PC-3 (cell line): Measurements from ENCODE around the gene YTHDC2. TPM values are rescaled to one million over a fixed set of nuclear protein-coding genes. Genes with fewer than 3 reads are reported as not detected.

ENCODE experiments used
- ATAC-seq: fragments of 200-7000 bp; cut with Tn5 transposase; 2 replicates; pipeline ENCODE4 v1.9.1; 2020; ENCODE audit warnings: mild to moderate bottlenecking, moderate library complexity
- BruUV-seq: library from RNA; stranded (reverse); fragments of 400-500 nt; replicated peaks from 2 replicates; lab custom pipeline; 2021; lab: Mats Ljungman, UMichigan
- CTCF ChIA-PET: fragments of 300-600 bp; sonication (Branson Sonifier 250); formaldehyde crosslinking; loops from one replicate; lab custom pipeline; 2022; ENCODE audit warnings: antibody characterized with exemption; lab: Charles Lee
- POLR2A ChIA-PET: fragments of 300-600 bp; sonication (Branson Sonifier 250); formaldehyde crosslinking; loops from one replicate; lab custom pipeline; 2022; ENCODE audit warnings: antibody characterized with exemption; ENCODE audit not compliant: unreplicated experiment; lab: Charles Lee
- DNase-seq: peaks from one replicate; pipeline ENCODE4 v3.0.0-alpha.2; 2015
- H2AFZ ChIP-seq: fragments of 300-600 bp; sonication (generic); 2 replicates; pipeline ENCODE4 v1.6.0; 2016; ENCODE audit warnings: antibody characterized with exemption, low read length
- H3F3A ChIP-seq: fragments of 300-600 bp; sonication (generic); one replicate; pipeline ENCODE4 v1.6.0; 2017; ENCODE audit warnings: antibody characterized with exemption, low read length, control low read depth, mild to moderate bottlenecking; ENCODE audit not compliant: unreplicated experiment
- H3K27ac ChIP-seq: fragments of 300-600 bp; sonication (generic); 2 replicates; pipeline ENCODE4 v1.5.1; 2016; ENCODE audit warnings: mild to moderate bottlenecking, low read length
- H3K27me3 ChIP-seq: fragments of 300-600 bp; sonication (generic); 2 replicates; pipeline ENCODE4 v1.6.1; 2016; ENCODE audit warnings: low read length, mixed read lengths
- H3K36me3 ChIP-seq: fragments of 300-600 bp; sonication (generic); 2 replicates; pipeline ENCODE4 v1.6.1; 2016; ENCODE audit warnings: low read depth, mixed run types, low read length, mixed read lengths
- H3K4me1 ChIP-seq: fragments of 300-600 bp; sonication (generic); 2 replicates; pipeline ENCODE4 v1.5.1; 2016; ENCODE audit warnings: low read length; ENCODE audit not compliant: insufficient read depth
- H3K4me2 ChIP-seq: fragments of 300-600 bp; sonication (generic); 2 replicates; pipeline ENCODE4 v1.6.0; 2016; ENCODE audit warnings: low read length
- H3K4me3 ChIP-seq: fragments of 300-600 bp; sonication (generic); 2 replicates; pipeline ENCODE4 v1.5.1; 2016; ENCODE audit warnings: mild to moderate bottlenecking, low read length, mixed read lengths
- H3K79me2 ChIP-seq: fragments of 300-600 bp; sonication (generic); 2 replicates; pipeline ENCODE4 v1.6.1; 2017; ENCODE audit warnings: low read length, mixed read lengths
- H3K9ac ChIP-seq: fragments of 300-600 bp; sonication (generic); 2 replicates; pipeline ENCODE4 v1.6.0; 2016; ENCODE audit warnings: mild to moderate bottlenecking, low read length
- H3K9me2 ChIP-seq: fragments of 300-600 bp; sonication (generic); replicated peaks from 2 replicates; pipeline ENCODE4 v1.6.1; 2016; ENCODE audit warnings: mixed run types, low read length, mixed read lengths
- H3K9me3 ChIP-seq: fragments of 300-600 bp; sonication (generic); 2 replicates; pipeline ENCODE4 v1.6.1; 2016; ENCODE audit warnings: low read length, mixed read lengths
- H4K20me1 ChIP-seq: fragments of 300-600 bp; sonication (generic); 2 replicates; pipeline ENCODE4 v1.6.1; 2016; ENCODE audit warnings: low read length, mixed read lengths
- CTCF ChIP-seq: fragments of 300-600 bp; sonication (generic); conservative IDR thresholded peaks from 2 replicates; pipeline ENCODE4 v1.5.1; 2017; ENCODE audit warnings: antibody characterized with exemption, low read depth, mild to moderate bottlenecking, low read length
- EZH2 ChIP-seq: fragments of 300-600 bp; sonication (generic); IDR thresholded peaks from one replicate; pipeline ENCODE4 v1.6.1; 2017; ENCODE audit warnings: antibody characterized with exemption, mild to moderate bottlenecking, low read length; ENCODE audit not compliant: unreplicated experiment
- EZH2phosphoT487 ChIP-seq: fragments of 300-600 bp; sonication (generic); IDR thresholded peaks from 2 replicates; pipeline ENCODE4 v1.6.1; 2018; ENCODE audit warnings: mild to moderate bottlenecking, antibody characterized with exemption, low read length, borderline replicate concordance
- intact Hi-C: fragments of 100-400 bp; cut with micrococcal nuclease; formaldehyde crosslinking; loops from 2 replicates; pipeline ENCODE4 v1.9.0; 2023
- total RNA-seq: library from RNA; depleted of rRNA; stranded (reverse); fragments of >200 nt; gene quantifications from 2 replicates; pipeline ENCODE4 v1.2.3, GENCODE V29; 2014

The YTHDC2 gene
- total RNA-seq, 1 experiment from 2014 or later = 20.2 TPM

DNA sequence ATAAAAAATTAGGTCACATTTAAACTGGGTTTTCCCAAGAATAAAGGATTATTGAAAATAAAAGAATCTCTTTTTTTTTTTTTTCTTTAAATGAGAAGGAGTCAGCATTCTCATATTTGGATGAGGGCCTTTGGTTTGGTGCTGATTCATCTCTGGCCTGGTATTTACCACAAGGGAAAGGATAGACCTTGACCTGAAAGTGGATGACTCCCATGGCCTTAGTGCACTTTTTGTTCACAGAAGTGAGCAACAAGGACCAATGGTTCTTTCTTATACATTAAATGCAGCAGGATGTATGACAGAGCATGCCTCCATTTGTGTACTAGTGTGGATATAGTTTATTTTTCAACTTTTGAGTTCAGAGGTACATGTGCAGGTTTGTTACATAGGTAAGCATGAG lies 6.9 kb downstream of the YTHDC2 start:
- no peaks in the 10 kb centered on the region for H3F3A ChIP-seq
- ATAC-seq (no peak), DNase-seq (no peak)
- no peaks in the 10 kb centered on the region for H3K27me3 ChIP-seq
- no TSS peak for BruUV-seq
- no peak overlapping the region for H2AFZ ChIP-seq
- POLR2A ChIA-PET = no interaction called here
- intact Hi-C loops = no loop called here
- TF ChIP-seq EZH2 (no peak), EZH2phosphoT487 (no peak), CTCF (no peak)
- H3K9ac ChIP-seq = no peak overlapping the region
- H3K36me3 ChIP-seq = peaks cover 7% of the 10 kb centered on the region; the same call in 1 of the 2 replicates
- peaks cover 41% of the 10 kb centered on the region for H3K79me2 ChIP-seq
- H3K4me3 ChIP-seq = no peak overlapping the region
- CTCF ChIA-PET = no interaction called here
- H3K4me2 ChIP-seq = no peak overlapping the region
- H3K9me3 ChIP-seq = no peaks in the 10 kb centered on the region
- peaks cover 5% of the 10 kb centered on the region for H3K4me1 ChIP-seq
- 0 out of 2 replicates have a peak, but pooled peaks cover 9% of the 10 kb centered on the region for H4K20me1 ChIP-seq
- no peak overlapping the region for H3K27ac ChIP-seq
- H3K9me2 ChIP-seq = no peaks in the 10 kb centered on the region

DNA sequence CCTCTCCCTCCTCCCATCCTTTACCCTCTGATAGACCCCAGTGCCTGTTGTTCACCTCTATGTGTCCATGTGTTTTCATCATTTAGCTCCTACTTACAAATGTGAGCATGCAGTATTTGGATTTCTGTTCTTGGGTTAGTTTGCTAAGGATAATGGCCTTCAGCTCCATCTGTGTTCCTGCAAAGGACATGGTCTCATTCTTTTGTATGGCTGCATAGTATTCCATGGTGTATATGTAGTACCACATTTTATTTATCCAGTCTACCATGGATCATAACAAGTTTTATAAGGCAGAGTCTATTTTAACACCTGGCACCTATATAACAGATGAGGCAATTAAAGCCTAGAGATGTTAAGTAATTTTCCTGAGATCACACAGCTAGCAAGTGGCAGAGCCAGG lies 7.4 kb downstream of the YTHDC2 start:
- no peak for DNase-seq
- no peak overlapping the region for H3K27ac ChIP-seq
- H3K9me2 ChIP-seq = no peaks in the 10 kb centered on the region
- H3K79me2 ChIP-seq = peaks cover 36% of the 10 kb centered on the region
- H3K4me1 ChIP-seq = 0 out of 2 replicates have a peak, but pooled peaks cover under 1% of the 10 kb centered on the region
- no peak for TF ChIP-seq CTCF
- no peak for TF ChIP-seq EZH2phosphoT487
- no peak overlapping the region for H2AFZ ChIP-seq
- no peak overlapping the region for H3K4me3 ChIP-seq
- ATAC-seq = no peak
- CTCF ChIA-PET = no interaction called here
- H3K9me3 ChIP-seq = no peaks in the 10 kb centered on the region
- H3F3A ChIP-seq = no peaks in the 10 kb centered on the region
- 0 out of 2 replicates have a peak, but pooled peaks cover 9% of the 10 kb centered on the region for H4K20me1 ChIP-seq
- intact Hi-C loops = no loop called here
- no peak overlapping the region for H3K9ac ChIP-seq
- BruUV-seq = no TSS peak
- POLR2A ChIA-PET = no interaction called here
- H3K36me3 ChIP-seq = peaks cover 5% of the 10 kb centered on the region; the same call in 1 of the 2 replicates
- no peaks in the 10 kb centered on the region for H3K27me3 ChIP-seq
- no peak overlapping the region for H3K4me2 ChIP-seq

GRCh38 chr5:113523168-113523567 lies 9.7 kb downstream of the YTHDC2 start:
- no peak for TF ChIP-seq EZH2phosphoT487
- no peak for TF ChIP-seq EZH2

More at GRCh38 chr5:113523168-113523567, 9.7 kb downstream of the YTHDC2 start:
- no peaks in the 10 kb centered on the region for H3K9me3 ChIP-seq
- CTCF ChIA-PET = no interaction called here
- ATAC-seq (no peak), DNase-seq (no peak)
- intact Hi-C loops = no loop called here
- H3K27ac ChIP-seq = no peak overlapping the region
- H3K4me1 ChIP-seq = no peaks in the 10 kb centered on the region
- no peak overlapping the region for H3K9ac ChIP-seq
- no peak overlapping the region for H3K4me3 ChIP-seq
- H3K9me2 ChIP-seq = no peaks in the 10 kb centered on the region
- POLR2A ChIA-PET = no interaction called here
- peaks cover 5% of the 10 kb centered on the region; the same call in 1 of the 2 replicates for H3K36me3 ChIP-seq
- H3K4me2 ChIP-seq = no peak overlapping the region
- H2AFZ ChIP-seq = no peak overlapping the region
- H3F3A ChIP-seq = no peaks in the 10 kb centered on the region
- 0 out of 2 replicates have a peak, but pooled peaks cover 9% of the 10 kb centered on the region for H4K20me1 ChIP-seq
- no peaks in the 10 kb centered on the region for H3K27me3 ChIP-seq
- BruUV-seq = no TSS peak
- H3K79me2 ChIP-seq = peaks cover 30% of the 10 kb centered on the region
